SK-N-SH (cell line): ENCODE results near the gene AGPAT3. TPM values are rescaled to one million over a fixed set of nuclear protein-coding genes. Genes with fewer than 3 reads are reported as not detected.

ENCODE experiments used
- CTCF ChIA-PET: fragments of 300-600, 350-600 bp; formaldehyde crosslinking; extraction: SDS; loops from one replicate; lab custom pipeline; 2021; lab: Yijun Ruan, JAX
- POLR2A ChIA-PET: fragments of 350-600 bp; sonication (Branson Sonifier 250); formaldehyde crosslinking; extraction: SDS; loops from one replicate; lab custom pipeline; 2020; ENCODE audit warnings: antibody characterized with exemption, inconsistent platforms; lab: Yijun Ruan, JAX
- DNase-seq: peaks from one replicate; pipeline ENCODE4 v3.0.0; 2012
- H2AFZ ChIP-seq: fragments of 200-600 bp; sonication (generic); 2 replicates; pipeline ENCODE4 v1.8.1; 2016; ENCODE audit warnings: antibody characterized with exemption, mild to moderate bottlenecking, low read depth
- H3F3A ChIP-seq: fragments of 200-600 bp; sonication (generic); replicated peaks from 2 replicates; pipeline ENCODE3; 2016; ENCODE audit warnings: antibody characterized with exemption, mild to moderate bottlenecking; ENCODE audit not compliant: insufficient read depth
- H3K27ac ChIP-seq, 2 experiments: fragments of 200-500 bp in 1 of 2; fragments of 200-600 bp in 1 of 2; sonication (Bioruptor generic) in 1 of 2; sonication (generic), shearing (Covaris generic) in 1 of 2; 2 replicates each; pipeline versions ENCODE4 v1.5.1 to v1.6.1; 2014 to 2016; ENCODE audit warnings: low read depth in 2 of 2, inconsistent platforms in 1 of 2, low read length in 1 of 2, mild to moderate bottlenecking in 1 of 2, mixed read lengths in 1 of 2
- H3K27me3 ChIP-seq: fragments of 200-600 bp; sonication (generic), shearing (Covaris generic); 2 replicates; pipeline ENCODE4 v1.6.1; 2016; ENCODE audit warnings: mixed run types; ENCODE audit not compliant: insufficient read depth
- H3K36me3 ChIP-seq, 2 experiments: fragments of 200-500 bp in 1 of 2; fragments of 200-600 bp in 1 of 2; sonication (Bioruptor generic) in 1 of 2; sonication (generic) in 1 of 2; replicated peaks in 1 of 2; 2 replicates each; pipeline versions ENCODE3 to v1.5.1; 2014 to 2016; ENCODE audit warnings: low read length in 1 of 2, mild to moderate bottlenecking in 1 of 2; ENCODE audit not compliant: insufficient read depth in 2 of 2, control insufficient read depth in 1 of 2
- H3K4me1 ChIP-seq, 2 experiments: fragments of 200-500 bp in 1 of 2; fragments of 200-600 bp in 1 of 2; sonication (Bioruptor generic) in 1 of 2; sonication (generic), shearing (Covaris generic) in 1 of 2; 2 replicates each; pipeline versions ENCODE4 v1.5.1 to v1.6.1; 2014 to 2016; ENCODE audit warnings: low read depth in 1 of 2, low read length in 1 of 2, mixed run types in 1 of 2; ENCODE audit not compliant: insufficient read depth in 2 of 2, control insufficient read depth in 1 of 2
- H3K4me2 ChIP-seq: fragments of 200-600 bp; sonication (generic), shearing (Covaris generic); 2 replicates; pipeline ENCODE4 v1.6.1; 2017; ENCODE audit warnings: mixed run types
- H3K4me3 ChIP-seq, 2 experiments: fragments of 200-500 bp in 1 of 2; fragments of 200-600 bp in 1 of 2; sonication (Bioruptor generic) in 1 of 2; sonication (generic), shearing (Covaris generic) in 1 of 2; 2 replicates each; pipeline versions ENCODE4 v1.5.1 to v1.8.1; 2014 to 2016; ENCODE audit warnings: low read depth in 2 of 2, inconsistent platforms in 1 of 2, low read length in 1 of 2, mild to moderate bottlenecking in 1 of 2, mixed read lengths in 1 of 2, moderate library complexity in 1 of 2
- H3K79me2 ChIP-seq: fragments of 200-600 bp; sonication (generic); 2 replicates; pipeline ENCODE4 v1.8.1; 2017; ENCODE audit warnings: mild to moderate bottlenecking; ENCODE audit not compliant: insufficient read depth
- H3K9ac ChIP-seq: fragments of 200-600 bp; sonication (generic); 2 replicates; pipeline ENCODE4 v1.6.1; 2017; ENCODE audit warnings: mixed run types
- H3K9me2 ChIP-seq: fragments of 200-600 bp; sonication (generic); 2 replicates; pipeline ENCODE4 v1.6.1; 2017; ENCODE audit warnings: mixed run types
- H3K9me3 ChIP-seq: fragments of 200-600 bp; sonication (generic); 2 replicates; pipeline ENCODE4 v1.6.1; 2017; ENCODE audit warnings: mixed run types, mild to moderate bottlenecking, moderate library complexity
- H4K20me1 ChIP-seq: fragments of 200-600 bp; sonication (generic); 2 replicates; pipeline ENCODE4 v1.6.1; 2017; ENCODE audit warnings: mild to moderate bottlenecking, mixed run types; ENCODE audit not compliant: insufficient read depth
- CHD2 ChIP-seq: fragments of 150-350 bp; IDR thresholded peaks from 2 replicates; pipeline ENCODE4 v1.6.1; 2018; ENCODE audit warnings: low read length; ENCODE audit not compliant: partially characterized antibody
- EZH2phosphoT487 ChIP-seq: fragments of 200-600 bp; sonication (generic); IDR thresholded peaks from 2 replicates; pipeline ENCODE4 v1.6.1; 2017; ENCODE audit warnings: low read depth, mixed run types, mild to moderate bottlenecking, antibody characterized with exemption, moderate library complexity, borderline replicate concordance
- GABPA ChIP-seq: IDR thresholded peaks from 2 replicates; pipeline ENCODE4 v1.4.0; 2012; ENCODE audit warnings: low read depth, mild to moderate bottlenecking
- MAX ChIP-seq: IDR thresholded peaks from 2 replicates; pipeline ENCODE4 v1.4.0; 2012; ENCODE audit warnings: low read depth
- NRF1 ChIP-seq: IDR thresholded peaks from 2 replicates; pipeline ENCODE4 v1.6.1; 2012; ENCODE audit warnings: low read depth, mild to moderate bottlenecking, low read length
- POLR2AphosphoS5 ChIP-seq: IDR thresholded peaks from 2 replicates; pipeline ENCODE4 v1.6.1; 2012; ENCODE audit warnings: low read depth, low read length
- SIN3A ChIP-seq: IDR thresholded peaks from 2 replicates; pipeline ENCODE4 v1.6.1; 2012; ENCODE audit warnings: low read depth, mild to moderate bottlenecking, low read length, moderate library complexity, borderline replicate concordance
- SMC3 ChIP-seq: IDR thresholded peaks from 2 replicates; pipeline ENCODE4 v1.6.1; 2012; ENCODE audit warnings: low read depth, low read length, improper control_type of control experiment
- TCF12 ChIP-seq: IDR thresholded peaks from 2 replicates; pipeline ENCODE4 v1.4.0; 2012
- WGBS: methylation state at CpG from one replicate; pipeline ENCODE4 v1.1.6; 2017; ENCODE audit warnings: low lambda C conversion rate; 5-methylcytosine and 5-hydroxymethylcytosine counted together
- polyA plus RNA-seq, 3 experiments: library from polyadenylated mRNA; depleted of rRNA; stranded (reverse); fragments of >200 nt; gene quantifications; 2 replicates each; pipeline ENCODE4 v1.2.3, GENCODE V29; 2012
- TF ChIP-seq, protein P1 (sequence below): IDR thresholded peaks from 2 replicates; pipeline ENCODE4 v1.4.0; 2012; ENCODE audit warnings: low read depth, borderline replicate concordance

The AGPAT3 gene
- polyA plus RNA-seq, 1 of the 3 experiments (the other 2 are of a cell fraction) = 35.3 TPM

GRCh38 chr21:43937051-43937832 lies 72.2 kb downstream of the AGPAT3 start:
- H4K20me1 ChIP-seq = peaks cover 22% of the 10 kb centered on the region; the same call in 1 of the 2 replicates

DNA sequence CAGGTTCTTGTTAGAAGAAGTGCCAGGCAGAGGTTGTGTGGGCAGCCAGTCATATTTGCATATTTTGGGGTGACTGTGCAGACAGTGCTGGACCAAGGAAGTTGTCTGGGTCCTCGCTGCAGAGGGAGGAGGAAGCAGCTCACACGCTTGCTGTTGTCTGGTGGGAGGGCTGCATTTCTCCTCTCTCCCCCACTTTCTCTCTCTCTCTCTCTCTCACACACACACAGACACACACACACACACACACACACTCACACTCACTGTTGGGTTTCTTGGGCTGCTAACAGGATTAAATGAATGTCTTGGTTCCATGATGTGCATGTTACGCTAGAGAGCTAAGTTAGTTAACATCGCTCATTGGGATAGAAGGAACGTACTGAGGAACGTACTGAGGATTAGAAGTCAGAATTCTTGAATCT lies 72.9 kb downstream of the AGPAT3 start:
- H3K36me3 ChIP-seq = peaks cover 0 to 8% of the 10 kb centered on the region in 2 experiments
- TF ChIP-seq, protein P1, sequence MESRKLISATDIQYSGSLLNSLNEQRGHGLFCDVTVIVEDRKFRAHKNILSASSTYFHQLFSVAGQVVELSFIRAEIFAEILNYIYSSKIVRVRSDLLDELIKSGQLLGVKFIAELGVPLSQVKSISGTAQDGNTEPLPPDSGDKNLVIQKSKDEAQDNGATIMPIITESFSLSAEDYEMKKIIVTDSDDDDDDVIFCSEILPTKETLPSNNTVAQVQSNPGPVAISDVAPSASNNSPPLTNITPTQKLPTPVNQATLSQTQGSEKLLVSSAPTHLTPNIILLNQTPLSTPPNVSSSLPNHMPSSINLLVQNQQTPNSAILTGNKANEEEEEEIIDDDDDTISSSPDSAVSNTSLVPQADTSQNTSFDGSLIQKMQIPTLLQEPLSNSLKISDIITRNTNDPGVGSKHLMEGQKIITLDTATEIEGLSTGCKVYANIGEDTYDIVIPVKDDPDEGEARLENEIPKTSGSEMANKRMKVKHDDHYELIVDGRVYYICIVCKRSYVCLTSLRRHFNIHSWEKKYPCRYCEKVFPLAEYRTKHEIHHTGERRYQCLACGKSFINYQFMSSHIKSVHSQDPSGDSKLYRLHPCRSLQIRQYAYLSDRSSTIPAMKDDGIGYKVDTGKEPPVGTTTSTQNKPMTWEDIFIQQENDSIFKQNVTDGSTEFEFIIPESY = no peak
- no peak for TF ChIP-seq TCF12
- TF ChIP-seq CHD2 = no peak
- no peak for TF ChIP-seq POLR2AphosphoS5
- TF ChIP-seq NRF1 = no peak
- no peak for TF ChIP-seq SIN3A
- TF ChIP-seq GABPA = no peak

More at GRCh38 chr21:43937051-43937832, 72.2 kb downstream of the AGPAT3 start:
- Histone ChIP-seq H3K9me3 (no peaks in the 10 kb centered on the region), H3K4me1 (no peaks in the 10 kb centered on the region; a peak in 1 of 4 replicates), H3K36me3 (peaks cover 0 to 8% of the 10 kb centered on the region in 2 experiments), H3K4me3 (no peak overlapping the region)
- TF ChIP-seq MAX (no peak), SMC3 (no peak), EZH2phosphoT487 (no peak), POLR2AphosphoS5 (no peak)
- TF ChIP-seq, all 33 proteins: peak for 0
- DNase-seq = no peak
- peaks cover 22% of the 10 kb centered on the region for H3K79me2 ChIP-seq
- ChIA-PET POLR2A (no interaction called here), CTCF (interaction anchor here (1.1 to 3.1 kb wide), 3 partner anchors 11 to 147 kb away, joined by 5 to 14 read pairs (median 12); partner anchors contain the start of gene RRP1)
- no peak overlapping the region for H3K9ac ChIP-seq
- no peak overlapping the region for H3K4me2 ChIP-seq
- H3K27ac ChIP-seq = no peak overlapping the region
- no peaks in the 10 kb centered on the region for H3F3A ChIP-seq
- H3K9me2 ChIP-seq = no peaks in the 10 kb centered on the region
- WGBS = 91% methylated on average over 12 of the region's 12 CpGs
- H2AFZ ChIP-seq = no peak overlapping the region
- H3K27me3 ChIP-seq = no peaks in the 10 kb centered on the region

More for the DNA sequence above, 72.9 kb downstream of the AGPAT3 start:
- no peak overlapping the region for H2AFZ ChIP-seq
- no peak overlapping the region for H3K4me2 ChIP-seq
- no peaks in the 10 kb centered on the region for H3K9me3 ChIP-seq
- POLR2A ChIA-PET = no interaction called here
- no peak overlapping the region for H3K4me3 ChIP-seq
- no peak for DNase-seq
- no peaks in the 10 kb centered on the region for H3K27me3 ChIP-seq
- H3K9ac ChIP-seq = no peak overlapping the region
- no peaks in the 10 kb centered on the region; a peak in 1 of 4 replicates for H3K4me1 ChIP-seq
- 94% methylated on average over 6 of the region's 6 CpGs for WGBS
- peaks cover 22% of the 10 kb centered on the region; the same call in 1 of the 2 replicates for H4K20me1 ChIP-seq
- no peaks in the 10 kb centered on the region for H3K9me2 ChIP-seq
- H3K27ac ChIP-seq = no peak overlapping the region
- CTCF ChIA-PET = interaction anchor here (1.1 to 3.1 kb wide), 5 partner anchors 11 to 148 kb away, joined by 5 to 14 read pairs (median 6); partner anchors contain the start of gene RRP1
- peaks cover 20% of the 10 kb centered on the region; the same call in 1 of the 2 replicates for H3K79me2 ChIP-seq
- H3F3A ChIP-seq = no peaks in the 10 kb centered on the region
